Adrenal gland (tissue), 5 donors: Measurements from ENCODE around the gene PRR15.

Experiments used
- CTCF ChIP-seq, 6 experiments: fragments of 450-650 bp in 4 of 6; fragments of 200-600 bp in 2 of 6; sonication (generic) in 1 of 6; IDR thresholded peaks; 1 replicate in 5 of 6; 2 replicates in 1 of 6; pipeline versions ENCODE4 v1.5.1 to v1.8.0; 2016 to 2021; ENCODE audit warnings: antibody characterized with exemption in 6 of 6, mild to moderate bottlenecking in 2 of 6, moderate library complexity in 1 of 6
- POLR2A ChIP-seq, 2 donors: fragments of 450-650 bp; IDR thresholded peaks; one replicate each; pipeline ENCODE4 v1.6.1; 2017; ENCODE audit warnings: antibody characterized with exemption in 2 of 2, mild to moderate bottlenecking in 2 of 2, moderate library complexity in 1 of 2
- donor health status: DM: no; HTN: no; CAD: no.

GRCh38 chr7:29565224-29565630, 1.6 kb downstream of the PRR15 start:
- TF ChIP-seq CTCF (IDR thresholded peaks at IDR 0.05) (no peak), POLR2A (IDR thresholded peaks at IDR 0.05) (no peak)
